ENCODE results near the gene MACO1. TPM values are rescaled to one million over a fixed set of nuclear protein-coding genes. Genes with fewer than 3 reads are reported as not detected.
"Not testable (repeated sequence)": the region's sequence is repeated elsewhere in the genome, so short reads cannot be mapped to it uniquely, and the experiment has no call there.

Gene MACO1
- total RNA-seq, 1 donor from 2014 or later = 24.9 TPM

- Histone ChIP-seq H3K36me3 (ENCODE audit: control insufficient read depth, insufficient read depth, low read length) (no peaks in the 10 kb centered on the region), H3K4me3 (ENCODE audit: low read depth, low read length) (no peak overlapping the region), H3K27me3 (ENCODE audit: control insufficient read depth, insufficient read depth, low read length) (no peaks in the 10 kb centered on the region)
- no peak for DNase-seq (ENCODE audit: low read depth)
- TF ChIP-seq, protein P1, sequence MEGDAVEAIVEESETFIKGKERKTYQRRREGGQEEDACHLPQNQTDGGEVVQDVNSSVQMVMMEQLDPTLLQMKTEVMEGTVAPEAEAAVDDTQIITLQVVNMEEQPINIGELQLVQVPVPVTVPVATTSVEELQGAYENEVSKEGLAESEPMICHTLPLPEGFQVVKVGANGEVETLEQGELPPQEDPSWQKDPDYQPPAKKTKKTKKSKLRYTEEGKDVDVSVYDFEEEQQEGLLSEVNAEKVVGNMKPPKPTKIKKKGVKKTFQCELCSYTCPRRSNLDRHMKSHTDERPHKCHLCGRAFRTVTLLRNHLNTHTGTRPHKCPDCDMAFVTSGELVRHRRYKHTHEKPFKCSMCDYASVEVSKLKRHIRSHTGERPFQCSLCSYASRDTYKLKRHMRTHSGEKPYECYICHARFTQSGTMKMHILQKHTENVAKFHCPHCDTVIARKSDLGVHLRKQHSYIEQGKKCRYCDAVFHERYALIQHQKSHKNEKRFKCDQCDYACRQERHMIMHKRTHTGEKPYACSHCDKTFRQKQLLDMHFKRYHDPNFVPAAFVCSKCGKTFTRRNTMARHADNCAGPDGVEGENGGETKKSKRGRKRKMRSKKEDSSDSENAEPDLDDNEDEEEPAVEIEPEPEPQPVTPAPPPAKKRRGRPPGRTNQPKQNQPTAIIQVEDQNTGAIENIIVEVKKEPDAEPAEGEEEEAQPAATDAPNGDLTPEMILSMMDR (IDR thresholded peaks at IDR 0.05; ENCODE audit: insufficient read depth, low read length, poor library complexity, severe bottlenecking) = no peak
Measured at GRCh38 chr1:25451908-25452307, 21.2 kb downstream of the MACO1 start.

- no peak overlapping the region for H3K4me3 ChIP-seq (ENCODE audit: low read depth, low read length)
- DNase-seq (ENCODE audit: low read depth) = no peak
- TF ChIP-seq, protein P1 (IDR thresholded peaks at IDR 0.05; ENCODE audit: insufficient read depth, low read length, poor library complexity, severe bottlenecking) = no peak
- H3K36me3 ChIP-seq (ENCODE audit: control insufficient read depth, insufficient read depth, low read length) = peaks cover 3% of the 10 kb centered on the region
- no peaks in the 10 kb centered on the region for H3K27me3 ChIP-seq (ENCODE audit: control insufficient read depth, insufficient read depth, low read length)
Measured at GRCh38 chr1:25456502-25456901, 25.8 kb downstream of the MACO1 start.

- Histone ChIP-seq H3K27me3 (ENCODE audit: control insufficient read depth, insufficient read depth, low read length) (no peaks in the 10 kb centered on the region), H3K36me3 (ENCODE audit: control insufficient read depth, insufficient read depth, low read length) (peaks cover 3% of the 10 kb centered on the region), H3K4me3 (ENCODE audit: low read depth, low read length) (no peak overlapping the region)
- no peak for DNase-seq (ENCODE audit: low read depth)
- TF ChIP-seq, protein P1 (IDR thresholded peaks at IDR 0.05; ENCODE audit: insufficient read depth, low read length, poor library complexity, severe bottlenecking) = no peak
Measured at GRCh38 chr1:25458541-25459298, 28.0 kb downstream of the MACO1 start.

DNA sequence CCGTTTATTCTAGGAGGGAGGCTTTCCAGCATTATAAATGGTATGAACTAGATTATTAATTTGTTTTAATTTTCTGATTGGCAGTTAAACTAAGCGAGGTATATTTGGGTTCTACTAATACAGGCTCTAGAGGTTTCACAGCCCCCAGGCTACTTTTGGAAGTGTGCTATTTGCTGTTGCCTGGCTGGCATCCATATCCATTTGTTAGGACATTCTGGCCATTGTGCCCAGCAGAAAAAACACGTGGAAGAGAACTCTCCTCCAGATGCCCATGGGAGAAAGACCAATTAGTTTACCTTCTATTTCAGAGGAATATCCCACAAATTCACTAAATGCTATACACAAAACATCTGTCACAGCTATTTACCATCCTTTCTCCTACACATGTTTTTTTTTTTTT is 29.3 kb downstream of the MACO1 start:
- TF ChIP-seq, protein P1 (IDR thresholded peaks at IDR 0.05; ENCODE audit: insufficient read depth, low read length, poor library complexity, severe bottlenecking) = no peak
- H3K4me3 ChIP-seq (ENCODE audit: low read depth, low read length) = no peak overlapping the region
- H3K27me3 ChIP-seq (ENCODE audit: control insufficient read depth, insufficient read depth, low read length) = no peaks in the 10 kb centered on the region
- no peak for DNase-seq (ENCODE audit: low read depth)
- peaks cover 3% of the 10 kb centered on the region for H3K36me3 ChIP-seq (ENCODE audit: control insufficient read depth, insufficient read depth, low read length)

DNA sequence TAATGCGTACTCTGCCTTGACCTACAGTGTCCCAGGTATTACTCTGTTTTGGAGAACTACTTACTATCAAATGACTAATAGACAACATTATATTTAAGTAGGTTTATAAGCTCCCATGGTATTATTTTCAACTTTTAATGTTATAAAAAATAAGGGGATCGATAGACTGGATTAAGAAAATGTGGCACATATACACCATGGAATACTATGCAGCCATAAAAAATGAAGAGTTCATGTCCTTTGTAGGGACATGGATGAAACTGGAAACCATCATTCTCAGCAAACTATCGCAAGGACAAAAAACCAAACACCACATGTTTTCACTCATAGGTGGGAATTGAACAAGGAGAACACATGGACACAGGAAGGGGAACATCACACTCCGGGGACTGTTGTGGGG is 30.1 kb downstream of the MACO1 start:
- H3K36me3 ChIP-seq (ENCODE audit: control insufficient read depth, insufficient read depth, low read length); DNase-seq (ENCODE audit: low read depth); H3K27me3 ChIP-seq (ENCODE audit: control insufficient read depth, insufficient read depth, low read length); H3K4me3 ChIP-seq (ENCODE audit: low read depth, low read length): not testable (repeated sequence)

DNA sequence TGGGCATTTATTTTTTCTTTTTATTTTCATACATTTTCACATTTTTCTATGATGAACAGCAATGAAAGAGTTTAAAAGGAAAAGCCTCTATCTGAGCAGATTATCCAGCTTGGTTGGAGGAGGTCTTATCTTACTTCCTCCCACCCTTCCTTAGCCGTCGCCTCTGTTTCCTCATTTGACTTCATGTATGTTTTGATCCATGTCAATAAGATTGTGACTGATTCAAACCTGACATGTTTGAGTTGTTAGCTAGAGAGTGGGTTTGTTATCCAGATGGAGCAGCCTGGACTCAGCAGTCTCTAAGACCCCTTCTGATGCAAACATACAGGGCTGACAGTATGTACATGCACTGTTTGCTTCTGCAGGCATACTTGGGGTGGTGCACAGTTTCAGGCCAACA is 31.2 kb downstream of the MACO1 start:
- no peak for DNase-seq (ENCODE audit: low read depth)
- Histone ChIP-seq H3K27me3 (ENCODE audit: control insufficient read depth, insufficient read depth, low read length) (no peaks in the 10 kb centered on the region), H3K36me3 (ENCODE audit: control insufficient read depth, insufficient read depth, low read length) (peaks cover 3% of the 10 kb centered on the region), H3K4me3 (ENCODE audit: low read depth, low read length) (no peak overlapping the region)
- TF ChIP-seq, protein P1 (IDR thresholded peaks at IDR 0.05; ENCODE audit: insufficient read depth, low read length, poor library complexity, severe bottlenecking) = no peak
